ENCODE measurements around the gene TACO1. TPM values are rescaled to one million over a fixed set of nuclear protein-coding genes. Genes with fewer than 3 reads are reported as not detected.

Gene TACO1
- total and polyA plus RNA-seq, 2 donors (not counting 3 experiments of a cell fraction or from before 2014, with no cell fraction given): 24.7 to 31.7 TPM

- Histone ChIP-seq H3K4me1 (ENCODE audit: control insufficient read depth, extremely low read depth, insufficient read depth, low read length) (peaks cover 29% of the 10 kb centered on the region), H3K36me3 (ENCODE audit: control insufficient read depth in 2 of 2, extremely low read depth in 1 of 2, insufficient read depth in 2 of 2, low read length in 2 of 2) (no peaks in the 10 kb centered on the region), H3K27ac (ENCODE audit: insufficient read depth, low read depth, low read length) (peak overlapping the region; percentile 42), H3K9me3 (replicated peaks; ENCODE audit: control insufficient read depth, insufficient read depth, low read length) (no peaks in the 10 kb centered on the region), H3K27me3 (ENCODE audit: control insufficient read depth in 2 of 2, insufficient read depth in 2 of 2, low read length in 2 of 2) (no peaks in the 10 kb centered on the region), H3K79me2 (ENCODE audit: control insufficient read depth, insufficient read depth, low read length) (peaks cover 55% of the 10 kb centered on the region), H3K4me2 (ENCODE audit: insufficient read depth, low read length) (peak overlapping the region; percentile 100), H4K20me1 (replicated peaks; ENCODE audit: control insufficient read depth, extremely low read depth, insufficient read depth, low read length) (peaks cover 18% of the 10 kb centered on the region), H3K4me3 (replicated peaks in 1 of 3; ENCODE audit: insufficient read depth in 1 of 3, low read depth in 1 of 3, low read length in 3 of 3) (peak overlapping the region; percentile 78 to 97 (median 80)), H2AFZ (ENCODE audit: low read depth, low read length) (no peak overlapping the region), H3K9me1 (replicated peaks; ENCODE audit: control insufficient read depth, extremely low read depth, insufficient read depth, low read length) (no peaks in the 10 kb centered on the region), H3K9ac (replicated peaks; ENCODE audit: extremely low read depth, insufficient read depth, low read length) (peak overlapping the region; percentile 84)
- ChIA-PET CTCF (interaction anchor here (0.8 to 5.0 kb wide), 8 partner anchors 9 to 199 kb away, joined by 3 to 32 read pairs (median 6); no protein-coding TSS in a partner anchor), POLR2A (interaction anchor here (0.7 to 1.0 kb wide), 3 partner anchors 10 to 54 kb away, joined by 3 to 7 read pairs (median 4); no protein-coding TSS in a partner anchor)
- no peak for TF ChIP-seq MYC (IDR thresholded peaks at IDR 0.05; ENCODE audit: low read depth, low read length)
- TF ChIP-seq POLR2AphosphoS5 (IDR thresholded peaks at IDR 0.05; ENCODE audit: insufficient read depth, low read depth, low read length): no peak
- no peak for TF ChIP-seq GATA2 (IDR thresholded peaks at IDR 0.05; ENCODE audit: insufficient read depth, insufficient read length, low read depth, low read length)
- FAIRE-seq (no peak), DNase-seq (ENCODE audit: low read depth, low spot score) (peak; percentile 37)
- TSS peak; percentile 23 for BruUV-seq (replicated peaks)
- dilution Hi-C loops (cut with MboI; ENCODE audit: extremely low pct_ligation_motif_present, low sequenced_read_pairs): no loop called here
- intact Hi-C loops (cut with micrococcal nuclease): loop anchor here (1.0 to 5.0 kb wide), 4 partner anchors 52 to 151 kb away; partner anchors contain the start of genes DDX42 and STRADA
Observed at GRCh38 chr17:63623786-63624530, 23.3 kb downstream of the TACO1 start.

- no TSS peak for BruUV-seq (replicated peaks)
- Histone ChIP-seq H3K4me1 (ENCODE audit: control insufficient read depth, extremely low read depth, insufficient read depth, low read length) (peaks cover 33% of the 10 kb centered on the region), H3K27ac (ENCODE audit: insufficient read depth, low read depth, low read length) (no peak overlapping the region), H3K9me3 (replicated peaks; ENCODE audit: control insufficient read depth, insufficient read depth, low read length) (no peaks in the 10 kb centered on the region), H3K4me3 (replicated peaks in 1 of 3; ENCODE audit: insufficient read depth in 1 of 3, low read depth in 1 of 3, low read length in 3 of 3) (no peak overlapping the region), H3K9me1 (replicated peaks; ENCODE audit: control insufficient read depth, extremely low read depth, insufficient read depth, low read length) (no peaks in the 10 kb centered on the region), H2AFZ (ENCODE audit: low read depth, low read length) (no peak overlapping the region), H3K27me3 (ENCODE audit: control insufficient read depth in 2 of 2, insufficient read depth in 2 of 2, low read length in 2 of 2) (no peaks in the 10 kb centered on the region), H3K9ac (replicated peaks; ENCODE audit: extremely low read depth, insufficient read depth, low read length) (no peak overlapping the region), H3K36me3 (ENCODE audit: control insufficient read depth in 2 of 2, extremely low read depth in 1 of 2, insufficient read depth in 2 of 2, low read length in 2 of 2) (peaks cover 0 to 2% of the 10 kb centered on the region in 2 experiments), H3K79me2 (ENCODE audit: control insufficient read depth, insufficient read depth, low read length) (peaks cover 61% of the 10 kb centered on the region), H4K20me1 (replicated peaks; ENCODE audit: control insufficient read depth, extremely low read depth, insufficient read depth, low read length) (peaks cover 18% of the 10 kb centered on the region), H3K4me2 (ENCODE audit: insufficient read depth, low read length) (peak overlapping the region; percentile 100)
- ChIA-PET POLR2A (interaction anchor here (0.6 kb wide), 1 partner anchor 48 kb away, joined by 3 read pairs; no protein-coding TSS in a partner anchor), CTCF (interaction anchor here (0.8 to 2.2 kb wide), 4 partner anchors 9 to 199 kb away, joined by 3 to 7 read pairs (median 5); no protein-coding TSS in a partner anchor)
- dilution Hi-C loops (cut with MboI; ENCODE audit: extremely low pct_ligation_motif_present, low sequenced_read_pairs) (no loop called here), intact Hi-C loops (cut with micrococcal nuclease) (loop anchor here (5.0 kb wide), 1 partner anchor 118 kb away; the partner anchor contains the start of gene STRADA)
- FAIRE-seq (no peak), DNase-seq (ENCODE audit: low read depth, low spot score) (no peak)
- TF ChIP-seq FOS (IDR thresholded peaks at IDR 0.05; ENCODE audit: borderline replicate concordance, insufficient read depth, low read length): no peak
- TF ChIP-seq JUN (IDR thresholded peaks at IDR 0.05; ENCODE audit: borderline replicate concordance, insufficient read depth, insufficient read length, low read depth): no peak
- no peak for TF ChIP-seq POLR2AphosphoS5 (IDR thresholded peaks at IDR 0.05; ENCODE audit: insufficient read depth, low read depth, low read length)
- TF ChIP-seq EZH2 (IDR thresholded peaks at IDR 0.05; ENCODE audit: borderline replicate concordance, low read depth, low read length, severe bottlenecking): no peak
- no peak for TF ChIP-seq GATA2 (IDR thresholded peaks at IDR 0.05; ENCODE audit: insufficient read depth, insufficient read length, low read depth, low read length)
- TF ChIP-seq, protein P1, sequence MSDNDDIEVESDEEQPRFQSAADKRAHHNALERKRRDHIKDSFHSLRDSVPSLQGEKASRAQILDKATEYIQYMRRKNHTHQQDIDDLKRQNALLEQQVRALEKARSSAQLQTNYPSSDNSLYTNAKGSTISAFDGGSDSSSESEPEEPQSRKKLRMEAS (IDR thresholded peaks at IDR 0.05; ENCODE audit: insufficient read depth, insufficient read length): no peak
Observed at GRCh38 chr17:63624531-63624880, 23.8 kb downstream of the TACO1 start.
